Kidney capillary endothelial cell (primary cell): ENCODE measurements around the gene CPD.
A peak's percentile ranks its signal among the peaks of the same experiment; 100 is the strongest.
"Not testable (repeated sequence)": the region's sequence is repeated elsewhere in the genome, so short reads cannot be mapped to it uniquely, and the experiment has no call there.

ENCODE experiments used
- DNase-seq: peaks from one replicate; pipeline ENCODE4 v3.0.0-alpha.2; 2018; ENCODE audit warnings: low spot score

Gene CPD

DNA sequence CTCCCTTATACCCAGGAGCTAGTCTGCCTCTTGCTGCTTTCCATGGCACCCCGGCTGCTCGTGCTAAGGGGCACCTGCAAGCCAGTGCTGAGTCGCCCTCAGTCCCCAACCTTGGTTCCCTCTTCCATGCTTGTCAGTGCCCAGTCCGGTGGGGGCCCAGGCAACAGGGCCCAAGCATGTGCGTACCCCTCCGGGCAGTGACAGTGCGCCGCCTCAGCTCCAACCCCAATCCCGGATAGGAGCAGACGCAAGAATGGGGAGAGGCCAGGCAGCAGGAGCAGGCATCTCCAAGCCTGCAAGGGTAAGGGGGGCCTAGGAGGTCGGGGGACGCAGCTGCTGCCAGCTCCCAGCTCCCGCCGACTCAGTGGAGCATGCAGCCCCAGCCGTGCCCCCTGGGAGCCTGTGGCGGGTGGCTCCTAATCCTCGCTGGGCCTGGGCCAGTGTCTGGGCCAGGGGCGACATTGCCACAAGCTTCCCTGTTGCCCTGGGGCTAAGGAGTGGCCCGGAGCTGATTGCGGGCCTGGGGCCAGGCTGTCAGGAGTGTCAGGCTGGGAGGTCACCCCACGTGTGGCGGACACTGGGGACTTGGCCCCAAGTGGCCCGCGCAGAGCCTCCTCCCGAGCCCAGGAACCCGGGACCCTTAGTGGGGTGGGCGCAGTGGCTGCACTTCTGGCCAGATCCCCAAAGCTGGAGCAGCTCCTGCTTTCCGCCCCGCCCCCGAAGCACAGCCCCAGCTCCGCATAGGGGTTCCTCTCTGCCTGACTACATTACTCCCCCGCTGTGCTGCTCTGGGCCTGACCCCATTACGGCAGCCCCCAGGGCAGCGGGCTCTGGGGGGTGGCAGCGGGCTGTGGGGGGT lies 9.8 kb downstream of the CPD start:
- no peak for DNase-seq

DNA sequence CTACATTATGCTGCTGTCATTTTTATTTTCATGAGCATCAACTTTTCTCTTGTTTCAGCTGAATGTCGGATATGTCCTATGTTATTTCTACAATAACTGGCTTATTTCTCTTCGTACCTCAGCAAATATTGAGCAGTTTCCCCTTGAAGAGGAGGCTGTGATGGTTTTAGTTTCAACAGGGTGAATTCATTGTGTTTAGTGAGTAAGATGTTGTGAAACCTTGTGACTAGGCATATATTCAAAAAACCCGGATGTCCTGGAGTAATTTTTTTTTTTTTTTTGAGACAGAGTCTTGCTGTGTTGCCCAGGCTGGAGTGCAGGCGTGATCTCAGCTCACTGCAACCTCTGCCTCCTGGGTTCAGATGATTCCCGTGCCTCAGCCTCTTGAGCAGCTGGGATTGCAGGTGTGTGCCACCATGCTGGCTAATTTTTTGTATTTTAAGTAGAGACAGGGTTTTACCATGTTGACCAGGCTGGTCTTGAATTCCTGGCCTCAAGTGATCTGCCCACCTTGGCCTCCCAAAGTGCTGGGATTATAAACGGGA lies 11.1 kb downstream of the CPD start:
- DNase-seq = no peak

DNA sequence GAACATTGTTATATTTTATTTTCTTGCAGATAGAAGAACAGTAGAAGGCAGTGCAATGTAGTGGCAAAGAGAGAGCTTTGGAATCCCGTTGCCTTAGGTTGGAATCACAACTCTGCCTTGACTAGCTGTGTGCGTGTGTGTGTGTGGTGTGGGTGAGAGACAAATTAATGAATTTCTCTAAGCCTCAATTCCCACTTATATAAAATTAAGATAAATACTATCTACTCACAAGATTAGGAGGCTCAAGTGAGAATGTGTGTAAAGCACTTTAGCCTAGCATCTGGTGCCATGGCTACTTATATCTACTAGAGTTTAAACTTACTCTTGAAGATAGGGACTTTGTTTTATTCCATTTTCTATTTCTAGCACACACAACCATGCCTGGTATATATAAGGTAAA lies 12.8 kb downstream of the CPD start:
- no peak for DNase-seq

DNA sequence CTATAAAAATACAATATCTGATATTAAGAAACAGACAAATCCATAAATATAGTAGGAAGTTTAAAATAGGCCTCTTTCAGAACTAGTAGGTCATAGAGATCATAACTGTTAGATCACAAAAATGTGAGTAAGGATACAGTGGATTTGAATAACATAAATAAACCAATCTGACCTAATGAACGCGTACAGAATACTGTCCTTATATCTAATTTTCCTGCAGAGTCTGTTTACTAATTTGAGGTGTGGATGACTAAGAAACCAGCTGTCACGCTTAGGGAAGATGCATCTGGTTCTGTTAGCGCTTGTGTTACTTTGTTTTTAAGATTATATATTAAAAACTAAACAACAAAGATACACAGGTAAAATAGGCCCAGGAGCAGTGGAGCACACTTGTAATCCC lies 14.8 kb downstream of the CPD start:
- no peak for DNase-seq

DNA sequence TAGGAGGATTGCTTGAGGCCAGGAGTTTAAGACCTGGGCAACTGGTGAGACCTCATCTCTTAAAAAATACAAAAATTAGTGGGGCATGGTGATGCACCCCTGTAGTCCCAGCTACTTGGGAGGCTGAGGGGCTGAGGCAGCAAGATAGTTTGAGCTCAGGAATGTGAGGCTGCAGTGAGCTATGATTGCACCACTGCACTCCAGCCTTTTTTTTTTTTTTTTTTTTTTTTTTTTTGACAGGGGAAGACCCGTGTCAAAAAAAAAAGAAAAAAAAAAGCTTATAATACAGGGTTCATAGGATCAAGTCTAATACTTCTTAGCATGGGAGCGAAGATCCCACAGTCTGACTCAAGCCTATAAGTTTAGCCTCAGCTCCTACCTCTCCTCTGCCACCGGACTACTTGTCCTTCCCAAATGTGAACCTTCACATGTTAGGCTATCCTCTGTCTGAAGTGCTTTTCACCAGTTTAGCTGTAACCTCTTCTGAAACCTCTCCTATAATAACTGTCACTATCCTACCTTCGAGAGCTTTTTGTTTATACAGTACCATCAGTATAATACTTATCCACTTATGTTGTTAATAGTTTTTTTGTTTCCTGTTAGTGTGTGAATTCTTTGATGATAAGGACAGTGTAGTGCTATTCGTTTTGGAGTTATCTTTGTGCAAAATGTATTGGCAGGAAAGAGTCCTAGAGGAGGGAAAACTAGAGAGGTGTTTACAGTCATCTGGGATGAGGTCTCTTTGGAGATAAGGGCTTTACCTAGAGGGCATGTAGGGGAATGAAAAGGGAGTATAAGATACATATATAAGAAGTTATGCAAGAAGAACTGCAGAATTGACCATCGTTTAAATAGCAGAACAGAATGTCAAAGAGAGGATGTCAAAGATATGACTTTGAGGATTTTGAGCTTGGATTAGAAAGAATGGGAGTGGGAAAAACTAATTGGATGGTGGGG lies 15.5 kb downstream of the CPD start:
- no peak for DNase-seq

DNA sequence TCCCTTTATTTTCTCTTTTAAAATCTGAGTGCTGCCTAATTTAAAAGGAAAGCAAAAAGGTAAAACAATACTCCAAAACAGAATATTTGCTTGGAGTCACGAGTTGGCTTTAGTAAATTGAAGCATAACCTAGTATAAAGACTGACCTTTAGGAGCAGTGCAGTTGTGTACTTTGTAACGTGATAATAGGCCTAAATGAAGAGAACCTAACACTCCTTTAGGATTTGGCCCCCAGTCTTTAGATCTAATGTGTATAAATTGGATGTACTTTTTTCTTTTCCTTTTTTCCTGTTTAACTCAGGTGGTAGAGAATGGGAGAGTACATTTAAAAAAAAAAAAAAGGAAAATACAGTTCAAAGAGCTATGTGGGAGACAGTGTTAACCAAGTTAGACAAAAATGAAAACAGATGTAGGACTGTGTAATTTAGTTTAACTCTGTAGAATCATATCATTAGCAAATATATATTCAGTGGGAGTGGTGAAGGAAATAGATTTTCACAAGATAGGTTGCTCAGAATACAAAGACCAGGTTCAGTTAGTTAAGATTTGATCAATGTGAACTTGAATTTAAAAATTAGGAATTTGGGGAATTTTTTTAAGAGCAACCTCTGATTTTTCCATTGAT lies 16.8 kb downstream of the CPD start:
- DNase-seq = no peak

DNA sequence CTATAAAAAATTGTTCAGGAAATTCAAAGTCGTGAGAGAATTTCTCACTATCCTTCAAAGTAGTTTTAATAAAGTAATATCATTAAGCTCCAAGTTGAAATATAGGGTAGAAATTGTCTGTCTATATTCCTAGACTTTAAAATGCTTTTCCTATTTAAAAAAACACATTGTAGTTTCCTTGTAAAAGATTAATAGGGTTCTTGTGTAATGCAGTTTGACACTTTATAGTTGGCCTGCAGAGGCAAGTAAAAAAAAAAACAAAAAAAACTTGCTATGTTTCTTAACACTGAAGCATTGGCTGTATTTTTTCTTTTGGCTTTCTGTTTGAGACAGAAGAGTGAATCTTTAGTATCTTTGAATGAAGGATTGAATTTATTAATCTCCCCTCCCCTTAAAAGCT lies 17.4 kb downstream of the CPD start:
- no peak for DNase-seq

DNA sequence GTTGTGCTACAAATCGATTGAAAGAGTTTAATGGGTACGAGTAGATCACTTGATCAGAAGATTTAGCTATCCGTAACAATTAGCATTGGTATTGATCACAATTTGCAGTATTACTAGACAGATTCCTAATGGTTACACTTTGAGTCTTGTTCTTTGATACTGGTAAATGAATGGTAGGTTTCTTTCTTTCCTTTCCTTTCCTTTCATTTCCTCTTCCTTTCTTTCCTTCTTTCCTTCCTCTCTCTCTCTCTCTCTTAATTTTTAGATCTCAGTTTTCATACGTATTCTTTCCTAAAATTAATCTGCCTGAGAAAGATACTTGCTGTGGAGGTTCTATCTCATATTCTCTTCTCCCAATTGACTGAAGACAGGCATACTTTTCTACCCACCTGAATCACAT lies 17.9 kb downstream of the CPD start:
- DNase-seq = no peak

DNA sequence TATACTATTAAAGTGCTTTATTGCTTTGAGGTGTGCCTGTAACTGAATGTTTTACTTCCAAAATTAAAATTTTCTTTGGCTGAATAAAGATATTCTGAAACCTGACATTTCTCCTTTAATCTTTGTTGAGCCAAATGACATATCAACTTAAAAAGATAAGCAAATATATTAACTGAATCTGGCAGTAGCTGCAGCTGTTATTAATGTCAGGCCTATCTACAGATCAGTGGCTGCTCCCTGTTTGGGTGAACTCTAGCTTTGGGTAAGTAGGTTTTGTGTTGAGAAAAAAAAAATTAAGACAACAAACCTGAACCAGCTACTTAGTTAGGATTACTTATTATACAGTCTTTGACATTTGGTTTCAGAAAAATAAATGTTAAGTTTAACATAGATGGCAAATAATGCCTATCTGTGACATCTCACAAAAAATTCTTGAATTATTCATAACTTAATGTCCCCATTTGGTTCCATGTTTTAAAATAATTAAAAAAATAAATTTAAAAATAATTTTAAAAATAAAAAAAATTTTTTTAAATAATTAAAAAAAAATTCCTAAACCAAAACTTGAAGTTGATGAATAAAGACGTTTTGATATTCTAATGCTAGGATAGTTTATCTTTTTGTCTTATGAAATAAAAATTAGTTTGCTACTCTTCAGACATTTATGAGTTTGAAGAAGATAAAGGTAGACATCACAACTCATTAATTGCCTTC lies 19.8 kb downstream of the CPD start:
- DNase-seq = no peak

DNA sequence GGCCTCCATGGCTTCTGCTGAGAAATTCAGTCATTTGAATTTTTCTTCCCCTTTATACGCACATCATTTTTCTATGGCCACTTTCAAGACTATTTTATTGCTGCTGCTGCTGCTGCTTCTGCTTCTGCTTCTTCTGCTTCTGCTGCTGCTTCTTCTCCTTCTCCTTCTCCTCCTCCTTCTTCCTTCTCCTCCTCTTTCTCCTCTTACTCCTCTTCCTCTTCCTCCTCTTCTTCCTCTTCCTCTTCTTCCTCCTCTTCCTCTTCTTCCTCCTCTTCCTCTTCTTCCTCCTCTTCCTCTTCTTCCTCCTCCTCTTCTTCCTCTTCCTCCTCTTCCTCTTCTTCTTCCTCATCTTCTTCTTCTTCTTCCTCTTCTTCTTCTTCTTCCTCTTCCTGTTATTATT lies 22.4 kb downstream of the CPD start:
- no peak for DNase-seq

DNA sequence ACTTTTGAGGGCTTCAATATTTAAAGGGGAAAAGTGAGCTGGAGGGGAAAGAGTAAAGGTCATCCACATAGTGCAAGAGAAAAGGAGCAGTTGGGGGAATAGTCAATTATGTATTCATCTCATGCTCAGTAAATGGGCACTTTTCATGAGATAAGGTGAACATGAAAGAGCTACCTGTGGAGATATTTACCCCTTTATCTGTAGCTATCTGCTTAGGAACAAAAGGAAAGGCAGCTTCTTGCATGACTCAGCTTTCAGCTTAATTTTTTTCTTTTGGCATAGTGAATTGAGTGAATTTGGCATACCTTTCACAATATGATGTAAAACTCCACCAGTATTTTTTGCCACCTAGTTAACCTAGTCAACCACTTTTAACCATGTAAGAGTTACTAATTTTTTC lies 26.4 kb downstream of the CPD start:
- DNase-seq = no peak

DNA sequence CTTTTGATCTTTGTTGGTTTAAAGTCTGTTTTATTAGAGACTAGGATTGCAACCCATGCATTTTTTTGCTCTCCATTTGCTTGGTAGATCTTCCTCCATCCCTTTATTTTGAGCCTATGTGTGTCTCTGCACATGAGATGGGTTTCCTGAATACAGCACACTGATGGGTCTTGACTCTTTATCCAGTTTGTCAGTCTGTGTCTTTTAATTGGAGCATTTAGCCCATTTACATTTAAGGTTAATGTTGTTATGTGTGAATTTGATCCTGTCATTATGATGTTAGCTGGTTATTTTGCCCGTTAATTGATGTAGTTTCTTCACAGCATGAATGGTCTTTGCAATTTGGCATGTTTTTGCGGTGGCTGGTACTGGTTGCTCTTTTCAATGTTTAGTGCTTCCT lies 31.9 kb downstream of the CPD start:
- DNase-seq = not testable (repeated sequence)

DNA sequence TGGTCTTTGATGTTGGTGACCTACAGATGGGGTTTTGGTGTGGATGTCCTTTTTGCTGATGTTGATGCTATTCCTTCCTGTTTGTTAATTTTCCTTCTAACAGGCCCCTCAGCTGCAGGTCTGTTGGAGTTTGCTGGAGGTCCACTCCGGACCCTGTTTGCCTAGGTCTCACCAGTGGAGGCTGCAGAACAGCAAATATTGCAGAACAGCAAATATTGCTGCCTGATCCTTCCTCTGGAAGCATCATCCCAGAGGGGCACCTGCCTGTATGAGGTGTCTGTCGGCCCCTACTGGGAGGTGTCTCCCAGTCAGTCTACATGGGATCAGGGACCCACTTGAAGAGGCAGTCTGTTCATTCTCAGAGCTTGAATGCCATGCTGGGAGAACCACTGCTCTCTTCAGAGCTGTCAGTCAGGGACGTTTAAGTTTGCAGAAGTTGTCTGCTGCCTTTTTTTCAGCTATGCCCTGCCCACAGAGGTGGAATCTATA lies 33.3 kb downstream of the CPD start:
- not testable (repeated sequence) for DNase-seq

DNA sequence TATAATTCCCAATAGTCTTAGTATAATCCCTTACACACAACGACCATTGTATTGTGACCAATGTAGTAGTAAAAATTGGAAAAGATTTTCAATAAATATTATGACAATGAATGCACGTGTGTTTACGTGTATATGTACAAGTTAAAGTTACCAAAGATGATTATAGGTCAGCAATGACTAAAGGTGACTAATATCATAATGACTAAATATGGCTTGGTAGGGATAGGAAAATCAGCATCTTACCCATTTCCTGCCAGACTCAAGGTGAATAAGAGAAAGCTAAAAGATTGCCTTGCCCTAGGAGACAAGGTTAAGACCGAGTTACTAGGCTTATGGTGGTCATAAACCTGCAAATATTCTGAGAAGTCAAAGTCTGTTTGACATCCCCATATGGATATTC lies 34.4 kb downstream of the CPD start:
- DNase-seq = peak; percentile 68

DNA sequence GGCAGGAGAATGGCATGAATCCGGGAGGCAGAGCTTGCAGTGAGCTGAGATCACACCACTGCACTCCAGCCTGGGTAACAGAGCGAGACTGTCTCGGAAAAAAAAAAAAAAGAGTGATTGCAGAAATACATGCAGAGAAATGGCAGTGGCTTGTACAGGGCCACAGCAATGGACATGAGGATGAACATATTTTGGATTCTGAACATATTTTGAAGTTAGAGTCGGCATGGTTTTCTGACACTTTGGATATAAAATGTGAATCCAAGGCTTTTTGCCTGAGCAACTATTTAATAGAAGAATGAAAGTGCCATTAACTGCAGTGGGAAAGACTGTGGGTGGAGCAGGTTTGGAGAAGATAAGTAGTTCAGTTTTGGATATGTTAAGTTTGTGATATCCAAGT lies 35.8 kb downstream of the CPD start:
- no peak for DNase-seq

DNA sequence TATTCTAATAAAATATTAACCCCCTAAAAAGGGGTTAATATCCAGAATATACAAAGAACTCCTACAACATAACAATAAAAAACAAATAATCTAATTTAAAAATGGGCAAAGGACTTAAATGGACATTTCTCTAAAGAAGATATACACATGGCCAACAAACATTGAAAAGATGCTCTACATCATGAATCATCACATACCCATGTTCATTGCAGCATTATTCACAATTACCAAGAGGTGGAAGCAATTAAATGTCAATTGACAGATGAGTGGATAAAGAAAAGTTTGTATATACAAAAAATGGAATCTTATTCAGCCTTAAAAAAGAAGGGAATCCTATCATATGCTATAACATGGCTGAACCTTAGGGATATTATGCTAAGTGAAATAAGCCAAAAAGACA lies 36.8 kb downstream of the CPD start:
- no peak for DNase-seq

DNA sequence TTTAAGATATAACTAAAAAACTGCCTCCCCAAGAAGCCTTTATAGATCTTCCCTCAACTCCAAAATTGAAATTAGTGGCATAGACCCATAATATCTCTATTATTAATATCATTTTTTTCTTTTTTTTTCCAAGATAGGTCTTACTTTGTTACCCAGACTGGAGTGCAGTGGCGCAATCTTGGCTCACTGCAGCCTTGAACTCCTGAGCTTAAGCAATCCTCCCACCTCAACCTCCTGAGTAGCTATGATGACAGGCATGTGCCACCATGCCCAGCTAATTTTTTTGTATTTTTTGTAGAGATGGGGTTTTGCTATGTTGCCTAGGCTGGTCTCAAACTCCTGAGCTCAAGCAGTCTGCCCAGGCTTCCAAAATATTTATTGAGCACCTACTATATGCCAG lies 39.3 kb downstream of the CPD start:
- not testable (repeated sequence) for DNase-seq

DNA sequence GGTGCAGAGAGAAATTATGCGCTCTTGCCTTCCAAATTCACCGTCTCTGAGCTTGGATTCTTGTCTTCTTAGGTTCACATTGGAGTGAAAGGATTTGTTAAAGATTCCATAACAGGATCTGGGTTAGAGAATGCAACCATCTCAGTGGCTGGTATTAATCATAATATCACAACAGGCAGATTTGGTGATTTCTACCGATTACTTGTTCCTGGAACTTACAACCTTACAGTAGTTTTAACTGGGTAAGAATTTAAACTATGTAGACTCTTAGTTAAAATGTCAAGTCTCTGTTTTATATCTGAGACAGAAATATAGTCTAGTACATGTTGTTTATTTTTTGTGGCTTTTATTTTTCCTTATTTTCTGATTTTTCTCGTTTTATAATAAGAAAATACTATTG lies 42.9 kb downstream of the CPD start:
- DNase-seq = no peak

DNA sequence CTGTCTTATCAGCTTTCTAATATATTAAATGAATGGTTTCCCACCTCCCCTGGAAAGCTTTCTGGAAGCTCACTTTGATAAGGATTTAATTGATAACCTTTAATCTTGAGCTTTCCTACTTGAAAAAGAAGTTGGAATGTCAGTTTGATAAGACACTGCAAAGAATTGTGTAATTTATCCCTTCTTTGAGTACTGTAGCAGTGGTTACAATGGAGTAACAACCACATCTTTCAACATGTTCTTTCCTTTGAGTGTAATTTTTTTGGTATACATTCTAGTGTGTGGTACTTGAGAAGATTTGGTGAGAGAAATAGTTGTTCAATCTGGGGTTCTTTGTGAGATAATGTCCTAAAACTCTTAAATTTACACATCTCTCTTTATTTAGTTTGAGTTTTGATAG lies 43.4 kb downstream of the CPD start:
- no peak for DNase-seq

DNA sequence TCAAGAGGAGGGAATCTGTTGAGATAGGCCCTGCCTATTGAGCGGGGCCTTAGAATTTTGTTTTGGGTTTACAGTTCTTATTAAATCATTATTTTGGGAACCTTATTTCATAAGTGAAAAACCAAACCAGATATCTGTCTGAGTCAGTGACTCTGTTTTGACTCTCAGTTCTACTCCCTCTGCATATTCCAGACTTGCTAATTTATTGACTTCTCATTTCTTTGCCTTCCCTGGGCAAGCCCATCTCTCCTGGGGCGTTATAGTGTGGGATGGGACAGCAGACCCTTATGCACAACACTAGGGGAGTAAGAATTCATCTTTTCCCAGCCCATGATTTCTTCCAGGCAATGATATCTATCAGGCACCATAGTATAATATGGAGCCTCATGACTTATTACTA lies 45.7 kb downstream of the CPD start:
- DNase-seq = no peak

DNA sequence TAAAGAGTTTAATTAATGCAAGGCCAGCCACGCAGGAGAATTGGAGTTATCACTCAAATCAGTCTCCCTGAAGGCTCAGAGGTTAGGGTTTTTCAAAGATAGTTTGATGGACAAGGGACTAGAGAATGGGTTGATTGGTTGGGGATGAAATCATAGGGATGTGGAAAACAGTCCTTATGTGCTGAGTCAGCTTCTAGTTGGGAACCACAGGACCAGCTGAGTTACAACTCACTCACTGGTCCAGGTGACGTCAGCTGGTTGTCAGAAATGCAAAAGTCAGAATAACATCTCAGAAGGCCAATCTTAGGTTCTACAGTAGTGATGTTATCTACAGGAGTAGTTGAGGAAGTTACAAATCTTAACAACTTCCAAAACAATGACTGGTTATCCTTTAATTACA lies 47.6 kb downstream of the CPD start:
- DNase-seq = no peak

DNA sequence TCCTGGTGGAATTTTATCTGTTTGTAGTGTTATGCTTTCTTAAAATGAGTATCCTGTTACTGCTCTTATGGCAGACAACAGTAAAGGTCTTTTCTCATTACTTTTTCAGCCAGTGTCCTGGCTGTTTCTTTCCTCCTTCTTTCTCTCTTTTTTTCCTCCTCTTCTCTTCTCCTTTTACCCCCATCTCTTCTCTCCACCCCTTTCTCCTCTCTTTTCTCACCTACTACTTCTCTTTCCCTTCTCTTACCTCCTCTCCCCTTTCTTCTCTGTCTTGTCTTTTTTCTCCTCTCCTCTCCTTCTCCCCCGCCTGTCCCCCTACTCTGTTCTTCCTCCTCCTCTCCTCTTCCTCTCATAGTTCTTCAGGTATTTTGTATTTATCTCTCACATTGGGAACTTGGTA lies 48.9 kb downstream of the CPD start:
- no peak for DNase-seq
